Measurements from ENCODE around the gene OTOL1.

- TF ChIP-seq CTCF (IDR thresholded peaks at IDR 0.05) (no peak), EZH2phosphoT487 (IDR thresholded peaks at IDR 0.05) (no peak), EZH2 (IDR thresholded peaks at IDR 0.05) (no peak)
These were observed 27.3 kb downstream of the OTOL1 start for GRCh38 chr3:161523916-161524315.

Measured in neural progenitor cell (in vitro differentiated cells).